ENCODE results near the gene GCNT2.
"Not testable (repeated sequence)": the region's sequence is repeated elsewhere in the genome, so short reads cannot be mapped to it uniquely, and the experiment has no call there.

The GCNT2 gene

GRCh38 chr6:10660431-10661191 is 139.5 kb downstream of the GCNT2 start:
- not testable (repeated sequence) for DNase-seq (ENCODE audit: low spot score)

GRCh38 chr6:10662207-10662606 is 141.1 kb downstream of the GCNT2 start:
- DNase-seq (ENCODE audit: low spot score), result no peak

GRCh38 chr6:10662742-10663141 is 141.6 kb downstream of the GCNT2 start:
- no peak for DNase-seq (ENCODE audit: low spot score)

GRCh38 chr6:10665595-10665994 is 144.4 kb downstream of the GCNT2 start:
- not testable (repeated sequence) for DNase-seq (ENCODE audit: low spot score)

GRCh38 chr6:10668126-10668917 is 147.2 kb downstream of the GCNT2 start:
- DNase-seq (ENCODE audit: low spot score), result no peak

GRCh38 chr6:10676403-10676802 is 155.3 kb downstream of the GCNT2 start:
- no peak for DNase-seq (ENCODE audit: low spot score)

- no peak for DNase-seq (ENCODE audit: low spot score)
These were observed 157.3 kb downstream of the GCNT2 start for GRCh38 chr6:10678456-10678855.
